HUES6 (cell line): ENCODE results near the gene HOXD8.
A peak's percentile ranks its signal among the peaks of the same experiment; 100 is the strongest.

Experiments
- H3K27ac ChIP-seq: 2 replicates; pipeline ENCODE4 v1.7.0; 2013; ENCODE audit warnings: low read depth, mild to moderate bottlenecking, low read length, inconsistent platforms
- H3K27me3 ChIP-seq: 2 replicates; pipeline ENCODE4 v1.6.1; 2013; ENCODE audit warnings: low read length; ENCODE audit not compliant: control insufficient read depth, insufficient read depth
- H3K36me3 ChIP-seq: 2 replicates; pipeline ENCODE4 v1.6.1; 2013; ENCODE audit warnings: low read length; ENCODE audit not compliant: control insufficient read depth, insufficient read depth
- H3K4me1 ChIP-seq: 2 replicates; pipeline ENCODE4 v1.6.1; 2013; ENCODE audit warnings: low read length; ENCODE audit not compliant: control insufficient read depth, insufficient read depth
- H3K4me3 ChIP-seq: 2 replicates; pipeline ENCODE4 v1.5.1; 2013; ENCODE audit warnings: low read depth, low read length
- H3K9ac ChIP-seq: one replicate; pipeline ENCODE4 v1.6.1; 2013; ENCODE audit warnings: mild to moderate bottlenecking, low read length
- H3K9me3 ChIP-seq: 2 replicates; pipeline ENCODE4 v1.6.1; 2013; ENCODE audit warnings: low read depth, low read length; ENCODE audit not compliant: control insufficient read depth, insufficient read depth

Gene HOXD8

GRCh38 chr2:176128982-176129796 is at the start of gene HOXD8:
TSS of gene HOXD8 (plus strand) at chr2:176129705. CDS start at chr2:176130367, 662 bp downstream.
- Histone ChIP-seq H3K4me3 (peak within 1 kb of the TSS; percentile 49), H3K9ac (peak within 1 kb of the TSS; percentile 80), H3K9me3 (no peaks in the 10 kb centered on the region), H3K27ac (no peak within 1 kb of the TSS; the same call in 1 of the 2 replicates), H3K4me1 (peaks cover 16% of the 10 kb centered on the region), H3K36me3 (no peaks in the 10 kb centered on the region), H3K27me3 (peaks cover 100% of the 10 kb centered on the region)

- H3K9ac ChIP-seq, result no peak overlapping the region
- peaks cover 96% of the 10 kb centered on the region for H3K27me3 ChIP-seq
- H3K36me3 ChIP-seq, result no peaks in the 10 kb centered on the region
- peak overlapping the region; percentile 62 for H3K4me3 ChIP-seq
- H3K9me3 ChIP-seq, result no peaks in the 10 kb centered on the region
- H3K27ac ChIP-seq, result no peak overlapping the region
- peaks cover 28% of the 10 kb centered on the region for H3K4me1 ChIP-seq
Measured at GRCh38 chr2:176079831-176080539, 49.5 kb upstream of the HOXD8 start.

GRCh38 chr2:176080540-176081375 is 48.7 kb upstream of the HOXD8 start:
- Histone ChIP-seq H3K4me3 (peak overlapping the region; percentile 49), H3K27me3 (peaks cover 96% of the 10 kb centered on the region), H3K9me3 (no peaks in the 10 kb centered on the region), H3K4me1 (peaks cover 36% of the 10 kb centered on the region), H3K36me3 (no peaks in the 10 kb centered on the region), H3K9ac (no peak overlapping the region), H3K27ac (no peak overlapping the region)

- Histone ChIP-seq H3K9me3 (no peaks in the 10 kb centered on the region), H3K4me3 (no peak overlapping the region), H3K36me3 (no peaks in the 10 kb centered on the region), H3K27ac (no peak overlapping the region), H3K27me3 (peaks cover 96% of the 10 kb centered on the region), H3K4me1 (peaks cover 39% of the 10 kb centered on the region), H3K9ac (no peak overlapping the region)
Measured at GRCh38 chr2:176081376-176081836, 48.1 kb upstream of the HOXD8 start.

GRCh38 chr2:176081837-176082524 is 47.5 kb upstream of the HOXD8 start:
- H3K36me3 ChIP-seq, result no peaks in the 10 kb centered on the region
- no peak overlapping the region for H3K9ac ChIP-seq
- H3K4me3 ChIP-seq, result peak overlapping the region; percentile 39
- peaks cover 39% of the 10 kb centered on the region for H3K4me1 ChIP-seq
- H3K9me3 ChIP-seq, result no peaks in the 10 kb centered on the region
- H3K27ac ChIP-seq, result no peak overlapping the region
- peaks cover 96% of the 10 kb centered on the region for H3K27me3 ChIP-seq

- H3K9ac ChIP-seq, result no peak overlapping the region
- no peaks in the 10 kb centered on the region for H3K9me3 ChIP-seq
- H3K36me3 ChIP-seq, result no peaks in the 10 kb centered on the region
- H3K4me1 ChIP-seq, result peaks cover 39% of the 10 kb centered on the region
- H3K4me3 ChIP-seq, result peak overlapping the region; percentile 39
- no peak overlapping the region for H3K27ac ChIP-seq
- peaks cover 96% of the 10 kb centered on the region for H3K27me3 ChIP-seq
Measured at GRCh38 chr2:176082525-176082823, 47.0 kb upstream of the HOXD8 start.

- no peak overlapping the region for H3K27ac ChIP-seq
- H3K4me1 ChIP-seq, result peaks cover 39% of the 10 kb centered on the region
- H3K4me3 ChIP-seq, result peak overlapping the region; percentile 39
- no peaks in the 10 kb centered on the region for H3K9me3 ChIP-seq
- no peak overlapping the region for H3K9ac ChIP-seq
- H3K27me3 ChIP-seq, result peaks cover 96% of the 10 kb centered on the region
- no peaks in the 10 kb centered on the region for H3K36me3 ChIP-seq
Measured at GRCh38 chr2:176082824-176083751, 46.4 kb upstream of the HOXD8 start.

- H3K4me1 ChIP-seq, result peaks cover 43% of the 10 kb centered on the region
- H3K27me3 ChIP-seq, result peaks cover 96% of the 10 kb centered on the region
- peak within 1 kb of the TSS; percentile 56 for H3K4me3 ChIP-seq
- no peaks in the 10 kb centered on the region for H3K9me3 ChIP-seq
- no peak within 1 kb of the TSS for H3K9ac ChIP-seq
- no peak within 1 kb of the TSS for H3K27ac ChIP-seq
- no peaks in the 10 kb centered on the region for H3K36me3 ChIP-seq
Measured at GRCh38 chr2:176083796-176084261, 45.7 kb upstream of the HOXD8 start, which contains the start of gene EVX2. TSS of gene EVX2 (minus strand) at chr2:176083962. CDS start at chr2:176083776, 186 bp downstream.

GRCh38 chr2:176084611-176085119 is 44.8 kb upstream of the HOXD8 start:
- Histone ChIP-seq H3K27me3 (peaks cover 96% of the 10 kb centered on the region), H3K4me1 (peaks cover 45% of the 10 kb centered on the region), H3K36me3 (no peaks in the 10 kb centered on the region), H3K27ac (no peak overlapping the region), H3K9ac (no peak overlapping the region), H3K4me3 (peak overlapping the region; percentile 56), H3K9me3 (no peaks in the 10 kb centered on the region)
